Activated CD4-positive, alpha-beta T cell treated with anti-CD3 and anti-CD28 coated beads, Interleukin-2, amount 50 U/mL, for 4 hours (primary cell): ENCODE data around the gene RIMS1.

Source experiments
- DNase-seq, 2 experiments: peaks; one replicate each; pipeline ENCODE4 v3.0.0-alpha.2; 2020

The RIMS1 gene

GRCh38 chr6:72418495-72418894 lies 532.1 kb downstream of the RIMS1 start:
- DNase-seq = no peak

- DNase-seq = no peak
Observed at GRCh38 chr6:72419966-72420365, 533.6 kb downstream of the RIMS1 start.

GRCh38 chr6:72420409-72420808 lies 534.1 kb downstream of the RIMS1 start:
- DNase-seq = no peak

- DNase-seq = no peak
Observed at GRCh38 chr6:72421387-72421786, 535.0 kb downstream of the RIMS1 start.

- DNase-seq = no peak
Observed at GRCh38 chr6:72422171-72422570, 535.8 kb downstream of the RIMS1 start.

- DNase-seq = no peak
Observed at GRCh38 chr6:72424476-72424875, 538.1 kb downstream of the RIMS1 start.

GRCh38 chr6:72425003-72425681 lies 538.8 kb downstream of the RIMS1 start:
- DNase-seq = no peak

GRCh38 chr6:72440611-72441010 lies 554.3 kb downstream of the RIMS1 start:
- DNase-seq = no peak

- DNase-seq = no peak
Observed at GRCh38 chr6:72446430-72446829, 560.1 kb downstream of the RIMS1 start.
